RKO (cell line): ENCODE results near the gene SKI.
"Not testable (repeated sequence)": the region's sequence is repeated elsewhere in the genome, so short reads cannot be mapped to it uniquely, and the experiment has no call there.

Source experiments
- DNase-seq: peaks from one replicate; pipeline ENCODE4 v3.0.0-alpha.2; 2016; ENCODE audit warnings: low spot score

Gene SKI

GRCh38 chr1:2322065-2322571 is 94.0 kb downstream of the SKI start:
- DNase-seq, result no peak

- DNase-seq, result no peak
These were observed 94.6 kb downstream of the SKI start for GRCh38 chr1:2322581-2323211.

GRCh38 chr1:2323451-2323974 is 95.4 kb downstream of the SKI start:
- no peak for DNase-seq

GRCh38 chr1:2324553-2325366 is 96.6 kb downstream of the SKI start:
- no peak for DNase-seq

- DNase-seq, result no peak
These were observed 98.4 kb downstream of the SKI start for GRCh38 chr1:2326524-2326923.

GRCh38 chr1:2327162-2327561 is 99.0 kb downstream of the SKI start:
- DNase-seq, result not testable (repeated sequence)

GRCh38 chr1:2327841-2328240 is 99.7 kb downstream of the SKI start:
- DNase-seq, result no peak

GRCh38 chr1:2328676-2329455 is 100.7 kb downstream of the SKI start:
- no peak for DNase-seq

GRCh38 chr1:2330035-2330434 is 101.9 kb downstream of the SKI start:
- DNase-seq, result no peak

- no peak for DNase-seq
These were observed 102.5 kb downstream of the SKI start for GRCh38 chr1:2330519-2331199.

- DNase-seq, result no peak
These were observed 103.1 kb downstream of the SKI start for GRCh38 chr1:2331200-2331544.

GRCh38 chr1:2331580-2331979 is 103.5 kb downstream of the SKI start:
- DNase-seq, result not testable (repeated sequence)

- DNase-seq, result no peak
These were observed 106.2 kb downstream of the SKI start for GRCh38 chr1:2334366-2334765.

GRCh38 chr1:2334883-2335534 is 106.9 kb downstream of the SKI start:
- DNase-seq, result no peak

GRCh38 chr1:2335721-2336455 is 107.8 kb downstream of the SKI start:
- DNase-seq, result no peak

- no peak for DNase-seq
These were observed 108.4 kb downstream of the SKI start for GRCh38 chr1:2336499-2336898.

- DNase-seq, result no peak
These were observed 109.0 kb downstream of the SKI start for GRCh38 chr1:2337081-2337480.

- no peak for DNase-seq
These were observed 109.4 kb downstream of the SKI start for GRCh38 chr1:2337501-2337900.

- DNase-seq, result no peak
These were observed 111.3 kb downstream of the SKI start for GRCh38 chr1:2339206-2340085.
